Heart left ventricle (tissue), 13 donors: Measurements from ENCODE around the gene CTXND1.

ENCODE experiments used
- POLR2A ChIP-seq, 2 donors: fragments of 450-650 bp; IDR thresholded peaks; one replicate each; pipeline ENCODE4 v1.6.1; 2017; ENCODE audit warnings: antibody characterized with exemption in 2 of 2, mild to moderate bottlenecking in 2 of 2, moderate library complexity in 2 of 2
- TF ChIP-seq, protein P1 (sequence below), 12 donors: fragments of 200-600 bp; sonication (generic) in 4 of 12; IDR thresholded peaks; one replicate each; pipeline versions ENCODE4 v1.5.0 to v1.8.0; 2018 to 2022; ENCODE audit warnings: antibody characterized with exemption in 12 of 12, mild to moderate bottlenecking in 5 of 12
- donor health status: ischemic (EF 13 %, LVEDD 7.1; RV severe dilation, severe dysfunction).
- donor health status: DM: no; HTN: yes; CAD: no.
- donor health status: DM: no; HTN: no; CAD: no.
- donor health status: ischemic (EF 25% LVEDD 6.9; RV normal size, moderate dysfunction).
- donor health status: ischemic (EF 25% LVEDD 5.7; RV mildly dilated, moderate dysfunction).
- donor health status: ischemic (EF 35%, LVEDD 5.7; RV mildly dilated, moderate dysfunction).
- donor health status: nonischemic (EF 11% LVEDD 7.7; RV severe dilation, severe dysfunction).
- donor health status: DM: yes; HTN: yes; CAD: no.
- donor health status: PGD.
- donor health status: ischemic (EF 29% LVEDD 5.4; RV normal size, mild dysfunction).
- donor health status: nonischemic (EF 23%, LVEDD 6.1; RV moderate dilation, normal function).

DNA sequence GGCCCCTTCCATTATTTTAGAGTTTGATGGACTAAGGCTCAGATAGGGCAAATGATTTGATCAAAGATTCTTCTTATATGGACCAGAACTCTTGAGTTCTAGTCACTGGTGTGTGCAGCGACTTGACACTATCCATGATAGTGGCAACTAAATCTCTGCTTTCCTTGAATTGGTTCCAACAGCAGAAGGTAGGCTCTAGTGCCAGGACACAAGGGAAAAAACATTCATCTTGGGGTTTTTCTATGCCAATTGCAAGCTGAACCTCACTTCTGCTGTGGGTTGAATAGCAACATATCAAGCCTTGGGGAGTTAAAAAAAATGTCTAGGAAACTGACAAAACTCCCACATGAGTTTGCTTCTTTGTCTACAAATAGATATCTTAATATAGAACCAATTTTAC, 35.1 kb downstream of the CTXND1 start:
- no peak for TF ChIP-seq POLR2A (IDR thresholded peaks at IDR 0.05)
- TF ChIP-seq, protein P1, sequence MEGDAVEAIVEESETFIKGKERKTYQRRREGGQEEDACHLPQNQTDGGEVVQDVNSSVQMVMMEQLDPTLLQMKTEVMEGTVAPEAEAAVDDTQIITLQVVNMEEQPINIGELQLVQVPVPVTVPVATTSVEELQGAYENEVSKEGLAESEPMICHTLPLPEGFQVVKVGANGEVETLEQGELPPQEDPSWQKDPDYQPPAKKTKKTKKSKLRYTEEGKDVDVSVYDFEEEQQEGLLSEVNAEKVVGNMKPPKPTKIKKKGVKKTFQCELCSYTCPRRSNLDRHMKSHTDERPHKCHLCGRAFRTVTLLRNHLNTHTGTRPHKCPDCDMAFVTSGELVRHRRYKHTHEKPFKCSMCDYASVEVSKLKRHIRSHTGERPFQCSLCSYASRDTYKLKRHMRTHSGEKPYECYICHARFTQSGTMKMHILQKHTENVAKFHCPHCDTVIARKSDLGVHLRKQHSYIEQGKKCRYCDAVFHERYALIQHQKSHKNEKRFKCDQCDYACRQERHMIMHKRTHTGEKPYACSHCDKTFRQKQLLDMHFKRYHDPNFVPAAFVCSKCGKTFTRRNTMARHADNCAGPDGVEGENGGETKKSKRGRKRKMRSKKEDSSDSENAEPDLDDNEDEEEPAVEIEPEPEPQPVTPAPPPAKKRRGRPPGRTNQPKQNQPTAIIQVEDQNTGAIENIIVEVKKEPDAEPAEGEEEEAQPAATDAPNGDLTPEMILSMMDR (IDR thresholded peaks at IDR 0.05), result no peak
